CD4-positive, alpha-beta T cell treated with Interleukin-15 for 1 hour (primary cell): ENCODE results near the gene TH.

Experiments used
- DNase-seq: peaks from one replicate; pipeline ENCODE4 v3.0.0-alpha.2; 2020

The TH gene

GRCh38 chr11:2208691-2209369, 37.2 kb upstream of the TH start:
- no peak for DNase-seq

DNA sequence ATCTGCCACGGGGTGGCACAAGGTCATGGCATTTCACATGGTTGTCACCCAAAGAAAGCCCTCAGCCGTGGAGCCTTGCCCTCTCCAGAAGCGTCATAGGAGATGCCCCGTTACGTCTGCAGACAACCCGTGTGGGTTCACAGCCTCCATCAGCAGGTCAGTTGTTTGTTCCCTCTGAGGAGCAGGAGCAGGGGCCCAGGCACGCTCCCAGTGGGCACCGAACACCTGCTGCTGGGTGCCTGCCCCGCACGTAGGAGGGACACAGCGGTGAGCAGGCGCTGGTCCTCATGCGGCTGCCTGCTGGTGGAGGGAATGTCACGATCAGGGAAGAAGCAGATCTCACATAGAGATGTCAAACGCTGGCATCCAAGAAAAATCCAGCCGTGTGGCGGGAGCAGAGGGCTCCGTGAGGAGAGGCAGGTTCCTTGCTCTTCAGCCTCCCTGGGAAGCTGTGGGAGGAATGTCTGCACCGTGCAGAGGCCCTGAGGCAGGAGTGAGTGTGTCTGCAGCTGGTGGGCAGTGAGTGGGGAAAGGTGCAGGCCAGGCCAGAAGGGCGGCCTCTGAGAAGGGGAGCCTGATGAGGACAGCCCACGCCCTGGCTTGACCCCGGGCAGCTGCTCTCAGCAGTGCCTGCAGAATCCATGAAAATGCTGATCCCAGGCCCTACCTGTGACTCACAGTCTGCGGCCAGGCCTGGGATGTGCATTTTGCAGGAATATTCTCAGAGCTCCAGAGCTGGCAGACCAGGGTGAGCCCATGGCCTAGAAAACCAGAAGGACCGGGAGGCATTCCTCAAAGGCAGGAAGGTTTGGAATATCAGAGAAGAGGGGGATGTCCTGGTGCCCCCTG, 36.4 kb upstream of the TH start:
- DNase-seq = peak; percentile 12

DNA sequence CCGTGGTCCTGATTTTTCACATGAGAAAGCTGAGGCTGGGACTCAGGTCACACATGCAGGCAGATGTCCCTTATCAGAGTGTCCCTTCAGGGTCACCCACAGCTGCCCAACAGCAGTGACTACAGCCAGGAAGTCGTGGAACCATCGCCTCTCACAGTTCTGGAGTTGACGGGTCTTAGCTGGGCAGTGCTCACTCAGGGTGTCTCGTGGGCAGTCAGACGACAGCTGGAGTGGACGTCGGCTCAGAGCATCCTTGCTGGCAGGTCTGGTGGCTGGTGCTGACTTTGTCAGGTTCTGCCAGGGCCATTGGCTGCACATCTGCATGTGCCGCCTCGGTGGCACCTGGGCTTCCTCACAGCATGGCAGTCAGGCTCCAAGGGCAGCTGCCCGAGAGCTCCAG, 35.6 kb upstream of the TH start:
- peak; percentile 14 for DNase-seq

- no peak for DNase-seq
These were observed 34.5 kb upstream of the TH start for GRCh38 chr11:2205981-2206690.

- DNase-seq = peak; percentile 8
These were observed 33.7 kb upstream of the TH start for GRCh38 chr11:2205214-2205720.

DNA sequence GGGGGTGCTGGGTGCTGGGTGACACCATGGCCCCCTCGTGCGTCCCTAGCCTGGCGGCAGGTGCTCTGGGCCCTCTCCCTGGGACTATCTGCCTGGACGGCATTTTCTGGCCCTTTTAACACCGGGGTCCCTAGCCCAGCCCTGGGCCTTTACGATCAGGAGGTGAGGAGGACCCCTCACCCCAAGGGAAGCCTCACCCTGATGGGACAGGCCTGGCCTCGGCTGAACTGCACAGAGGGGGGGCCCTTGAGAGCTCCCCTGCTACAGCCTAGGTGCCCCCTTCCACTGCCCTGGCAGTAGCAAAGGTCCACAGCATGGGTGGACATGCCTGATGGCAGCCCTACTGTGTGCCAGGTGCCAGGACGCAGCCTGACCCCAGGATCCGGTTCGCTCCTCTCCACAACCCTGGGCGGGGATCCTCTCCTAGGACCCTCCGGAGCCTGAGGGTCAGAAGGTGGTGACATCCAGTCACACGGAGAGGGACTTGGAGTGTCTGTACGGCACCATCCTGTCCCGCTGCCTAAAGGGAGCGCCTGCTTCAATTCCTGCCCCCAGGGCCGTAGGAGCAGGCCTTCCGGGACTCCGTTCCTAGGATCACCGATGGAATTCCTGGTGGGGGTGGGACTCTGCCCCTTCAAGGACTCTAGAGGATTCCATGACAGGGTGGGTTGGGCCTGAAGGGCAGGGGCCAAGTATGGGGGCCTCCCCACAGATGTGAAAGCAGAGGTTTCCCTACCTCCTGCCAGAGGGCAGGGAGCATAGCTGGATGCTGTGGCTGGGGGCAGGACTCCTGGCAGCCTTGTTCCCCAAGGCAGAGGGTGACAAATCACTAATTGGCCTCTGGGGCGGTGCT, 33.0 kb upstream of the TH start:
- DNase-seq = peak; percentile 13

- DNase-seq = peak; percentile 12
These were observed 32.0 kb upstream of the TH start for GRCh38 chr11:2203440-2204259.

DNA sequence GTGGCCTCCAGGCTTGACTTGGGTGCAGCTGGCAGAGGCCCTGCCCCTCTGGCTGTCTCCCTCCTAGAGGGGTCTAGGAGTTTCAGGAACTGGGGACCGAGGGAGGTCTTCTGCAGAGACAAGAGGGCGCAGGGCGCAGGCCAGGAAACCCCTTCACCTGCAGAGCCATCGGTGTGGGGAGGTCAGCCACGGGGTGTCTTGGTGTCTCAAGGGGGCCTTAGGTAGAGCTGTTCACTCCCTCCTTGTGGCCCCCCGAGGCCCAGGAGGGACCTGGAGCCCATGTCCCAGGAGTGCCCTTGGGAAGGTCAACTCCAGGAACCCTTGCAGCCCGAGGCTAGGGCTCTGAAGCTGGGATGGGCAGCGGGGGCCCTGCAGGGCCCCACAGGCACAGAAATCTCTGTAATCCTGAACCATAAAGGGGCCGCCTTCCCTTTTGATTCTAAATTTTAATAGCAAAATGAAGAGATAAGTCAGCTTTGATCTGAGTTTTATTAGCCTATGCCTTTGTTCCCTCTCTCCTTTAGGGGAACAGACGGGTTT, 31.4 kb upstream of the TH start:
- peak; percentile 2 for DNase-seq

DNA sequence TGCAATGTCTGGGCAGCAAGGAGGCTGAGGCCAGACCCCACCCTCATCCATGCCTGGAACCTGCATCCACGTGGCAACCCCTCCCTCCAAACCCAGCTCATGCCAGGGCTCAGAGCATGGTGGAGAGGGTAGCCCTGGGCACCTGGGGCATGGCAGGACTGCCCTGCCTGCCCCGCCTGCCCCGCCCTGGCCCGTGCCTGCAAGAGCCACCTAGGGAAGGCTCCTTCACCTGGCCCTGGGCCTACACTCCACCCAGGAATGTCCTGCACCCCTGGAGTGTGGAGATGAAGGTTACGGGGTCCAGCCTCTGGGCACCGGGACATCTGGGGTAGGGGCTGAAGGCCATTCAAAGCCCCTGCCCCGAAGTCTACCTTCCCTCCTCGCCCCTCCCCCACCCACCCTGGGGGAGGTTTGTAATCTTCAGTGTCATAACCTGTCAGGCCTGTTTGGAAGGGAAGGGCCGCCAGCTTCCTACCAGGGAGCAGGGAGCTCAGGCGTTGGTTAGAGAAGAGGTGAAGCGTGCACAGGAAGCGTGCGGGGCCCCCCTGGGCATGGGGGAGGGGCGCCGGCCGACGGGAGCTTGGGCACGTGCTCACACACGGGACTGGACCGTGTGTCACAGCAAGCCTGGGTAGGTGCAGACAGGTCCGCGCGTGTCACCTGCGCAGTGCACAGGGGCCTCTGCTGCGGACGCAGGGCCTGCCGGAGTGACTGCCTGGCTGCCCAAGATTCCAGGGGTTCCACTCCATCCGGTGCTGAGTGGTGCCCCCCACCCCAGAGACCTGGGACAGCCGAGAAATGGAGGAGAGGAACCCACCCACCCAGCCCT, 30.7 kb upstream of the TH start:
- peak; percentile 10 for DNase-seq

DNA sequence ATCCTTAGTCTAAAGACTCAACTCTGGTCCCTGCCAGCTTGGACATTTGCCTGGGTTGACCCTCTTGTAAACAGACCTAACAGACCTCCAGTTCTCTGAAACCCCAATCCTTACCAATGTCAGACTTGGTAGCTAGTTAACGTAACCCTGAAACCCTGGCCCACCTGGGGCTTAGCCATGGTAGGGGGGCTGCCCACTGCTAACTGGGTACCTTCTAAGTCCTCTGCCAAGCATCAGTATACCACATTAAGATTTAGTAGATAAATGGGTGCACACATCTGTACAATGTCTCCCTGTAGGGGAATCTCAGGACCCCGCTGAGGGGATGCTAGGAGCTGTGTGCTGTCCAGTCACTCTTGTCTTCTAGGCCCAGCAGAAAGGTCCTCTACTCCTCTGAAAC, 29.9 kb upstream of the TH start:
- DNase-seq = no peak

GRCh38 chr11:2200957-2201519, 29.4 kb upstream of the TH start:
- no peak for DNase-seq

- DNase-seq = no peak
These were observed 28.9 kb upstream of the TH start for GRCh38 chr11:2200536-2200935.

DNA sequence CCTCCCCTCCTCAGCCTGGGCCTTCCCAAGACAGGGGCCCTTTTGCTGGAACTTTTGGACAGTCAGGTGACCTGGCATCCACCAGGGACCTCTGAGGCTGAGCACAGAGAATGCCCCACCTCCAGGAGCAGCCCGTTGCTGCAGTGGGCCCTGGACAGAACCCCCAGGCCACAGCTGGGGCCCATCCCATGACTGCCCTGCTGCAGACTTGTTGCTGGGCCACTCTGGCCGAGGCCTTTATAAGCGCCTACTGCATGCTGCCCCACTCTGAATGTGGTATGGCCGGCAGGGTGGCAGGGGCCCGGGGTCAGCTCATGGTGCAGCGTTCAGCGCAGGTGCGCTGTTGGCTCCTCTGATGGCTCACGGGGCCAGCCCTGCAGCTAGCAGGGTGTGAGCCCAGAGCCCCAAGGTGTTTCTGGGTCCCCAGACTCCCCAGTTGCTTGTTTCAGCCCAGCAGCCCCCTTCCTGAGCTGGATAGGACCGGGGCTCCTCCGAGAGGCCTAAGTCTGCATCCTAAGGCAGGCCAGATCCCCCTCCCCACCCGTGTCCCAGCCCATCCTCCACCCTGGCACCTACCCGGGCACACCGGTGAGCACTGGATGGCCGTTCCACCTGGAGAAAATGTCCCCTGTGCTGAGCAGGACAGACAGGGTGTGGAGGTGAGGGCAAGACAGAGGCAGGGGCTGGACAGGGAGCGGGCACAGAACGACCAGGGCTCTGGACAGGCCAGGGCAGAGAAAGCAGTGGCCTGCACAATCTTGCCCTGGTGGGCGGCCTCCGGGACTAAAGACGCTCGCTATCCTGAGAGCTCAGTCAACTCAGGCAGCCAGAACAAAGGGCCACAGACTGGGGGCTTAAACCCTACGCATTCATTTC, 28.1 kb upstream of the TH start:
- DNase-seq = no peak

- DNase-seq = no peak
These were observed 27.2 kb upstream of the TH start for GRCh38 chr11:2198621-2199365.

DNA sequence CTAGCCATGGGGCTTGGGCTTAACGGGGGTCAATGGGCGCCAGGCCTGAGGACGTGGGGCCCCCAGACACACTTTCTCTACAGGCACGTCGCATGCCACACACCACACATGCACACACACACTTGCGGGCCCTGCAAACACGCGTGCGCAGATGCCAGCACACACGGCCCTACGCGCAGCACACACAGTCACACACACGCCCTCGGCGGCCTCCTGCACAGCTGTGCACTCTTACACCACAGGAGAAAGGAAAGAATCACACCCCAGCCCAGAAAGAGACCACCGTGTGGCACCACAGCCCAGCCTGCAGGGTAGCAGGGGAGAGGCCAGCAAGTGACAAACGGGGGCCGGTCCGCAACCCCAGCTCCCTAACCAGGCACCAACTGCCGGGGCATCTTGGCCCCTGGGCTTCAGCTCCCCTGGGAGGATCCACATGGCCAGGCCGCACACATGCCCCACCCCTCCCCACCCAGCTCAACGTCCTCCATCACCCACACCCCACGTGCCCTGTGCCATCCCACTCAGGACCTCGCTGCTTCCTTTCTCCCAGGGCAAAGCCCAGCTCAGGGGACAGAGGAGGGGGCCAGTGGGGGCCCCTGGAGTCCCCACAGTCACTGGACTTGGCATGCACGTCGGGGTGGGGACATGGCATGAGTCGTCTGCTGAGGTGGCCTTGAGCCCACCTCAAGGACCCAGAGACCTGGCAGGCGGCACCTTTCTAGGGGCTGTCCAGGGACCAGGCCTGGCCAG, 26.3 kb upstream of the TH start:
- no peak for DNase-seq

GRCh38 chr11:2196970-2197770, 25.6 kb upstream of the TH start:
- peak; percentile 76 for DNase-seq

DNA sequence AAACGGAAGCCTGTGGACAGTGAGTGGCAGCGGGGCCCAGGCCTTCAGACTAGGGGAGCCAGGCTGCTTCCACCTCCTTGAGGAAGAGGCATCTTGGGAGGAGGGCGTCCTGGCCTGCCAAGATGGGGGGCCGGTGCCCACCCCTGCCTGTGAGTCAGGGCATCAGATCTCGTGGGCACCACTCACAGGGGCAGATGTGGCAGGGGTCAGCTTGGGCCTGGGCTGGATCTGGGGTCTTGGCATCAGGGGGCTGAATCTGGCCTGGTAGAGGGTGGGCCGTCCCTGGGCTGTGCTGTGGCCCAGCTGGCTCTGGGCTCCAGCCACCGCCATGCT, 24.1 kb upstream of the TH start:
- DNase-seq = no peak
